OCI-LY1 (cell line): Measurements from ENCODE around the gene GNAS.
"Not testable (repeated sequence)": the region's sequence is repeated elsewhere in the genome, so short reads cannot be mapped to it uniquely, and the experiment has no call there.

Experiments used
- H2AFZ ChIP-seq: fragments of 200-600 bp; sonication (generic), shearing (Covaris generic); 2 replicates; pipeline ENCODE4 v1.6.0; 2014; ENCODE audit warnings: antibody characterized with exemption, mild to moderate bottlenecking, low read length
- H3F3A ChIP-seq: fragments of 200-600 bp; sonication (generic), shearing (Covaris generic); 2 replicates; pipeline ENCODE4 v1.6.0; 2014; ENCODE audit warnings: mild to moderate bottlenecking, antibody characterized with exemption, low read length, moderate library complexity; ENCODE audit not compliant: insufficient read depth
- H3K27ac ChIP-seq: fragments of 200-600 bp; sonication (generic); 2 replicates; pipeline ENCODE4 v1.5.1; 2014; ENCODE audit warnings: low read length, mixed run types, mild to moderate bottlenecking, low read depth; ENCODE audit not compliant: poor library complexity, severe bottlenecking
- H3K27me3 ChIP-seq: fragments of 200-600 bp; sonication (generic); 2 replicates; pipeline ENCODE4 v1.6.0; 2014; ENCODE audit warnings: antibody characterized with exemption, mild to moderate bottlenecking, low read length, moderate library complexity; ENCODE audit not compliant: insufficient read depth
- H3K36me3 ChIP-seq: fragments of 200-600 bp; sonication (generic); 2 replicates; pipeline ENCODE4 v1.6.1; 2014; ENCODE audit warnings: mild to moderate bottlenecking, antibody characterized with exemption, low read length, moderate library complexity, mixed read lengths; ENCODE audit not compliant: insufficient read depth
- H3K4me1 ChIP-seq: fragments of 200-600 bp; sonication (generic); 2 replicates; pipeline ENCODE4 v1.5.1; 2014; ENCODE audit warnings: mild to moderate bottlenecking, low read length, moderate library complexity; ENCODE audit not compliant: insufficient read depth, severe bottlenecking
- H3K4me2 ChIP-seq: fragments of 200-600 bp; sonication (generic), shearing (Covaris generic); 2 replicates; pipeline ENCODE4 v1.6.1; 2014; ENCODE audit warnings: low read length
- H3K4me3 ChIP-seq: fragments of 200-600 bp; sonication (generic); 2 replicates; pipeline ENCODE4 v1.5.1; 2014; ENCODE audit warnings: low read length, low read depth, mild to moderate bottlenecking, mixed read lengths; ENCODE audit not compliant: poor library complexity, severe bottlenecking
- H3K79me2 ChIP-seq: fragments of 200-600 bp; shearing (Covaris generic); 2 replicates; pipeline ENCODE4 v1.6.1; 2016; ENCODE audit warnings: mixed run types, low read length, mixed read lengths; ENCODE audit not compliant: insufficient read depth
- H3K9ac ChIP-seq: fragments of 200-600 bp; sonication (generic), shearing (Covaris generic); 2 replicates; pipeline ENCODE4 v1.6.1; 2014; ENCODE audit warnings: mild to moderate bottlenecking, low read length, mixed read lengths
- H3K9me2 ChIP-seq: fragments of 200-600 bp; sonication (generic), shearing (Covaris generic); 2 replicates; pipeline ENCODE4 v1.6.1; 2014; ENCODE audit warnings: low read depth, mild to moderate bottlenecking, low read length, mixed read lengths
- H3K9me3 ChIP-seq: fragments of 200-600 bp; shearing (Covaris generic); 2 replicates; pipeline ENCODE4 v1.6.1; 2014; ENCODE audit warnings: low read length, mixed read lengths
- H4K20me1 ChIP-seq: fragments of 200-600 bp; sonication (generic), shearing (Covaris generic); 2 replicates; pipeline ENCODE4 v1.6.0; 2016; ENCODE audit warnings: mild to moderate bottlenecking, low read length; ENCODE audit not compliant: insufficient read depth
- EZH2 ChIP-seq: fragments of 200-600 bp; sonication (generic), shearing (Covaris generic); IDR thresholded peaks from 2 replicates; pipeline ENCODE4 v1.8.0; 2017; ENCODE audit warnings: borderline replicate concordance, mixed run types, mild to moderate bottlenecking, antibody characterized with exemption, low read length, moderate library complexity, mixed read lengths
- TF ChIP-seq, protein P1 (sequence below): fragments of 200-600 bp; sonication (generic), shearing (Covaris generic); IDR thresholded peaks from 2 replicates; pipeline ENCODE4 v1.5.1; 2017; ENCODE audit warnings: mild to moderate bottlenecking, antibody characterized with exemption, low read length, moderate library complexity, mixed read lengths

GNAS gene

GRCh38 chr20:58944610-58945009 lies 92.1 kb downstream of the GNAS start:
- no peak overlapping the region for H3K4me2 ChIP-seq
- no peaks in the 10 kb centered on the region for H3F3A ChIP-seq
- no peaks in the 10 kb centered on the region for H3K4me1 ChIP-seq
- H3K4me3 ChIP-seq = no peak overlapping the region
- H3K27me3 ChIP-seq = no peaks in the 10 kb centered on the region
- H3K27ac ChIP-seq = no peak overlapping the region
- H3K36me3 ChIP-seq = no peaks in the 10 kb centered on the region
- H3K9me2 ChIP-seq = no peaks in the 10 kb centered on the region
- no peaks in the 10 kb centered on the region for H4K20me1 ChIP-seq
- H2AFZ ChIP-seq = no peak overlapping the region
- H3K9ac ChIP-seq = no peak overlapping the region
- TF ChIP-seq, protein P1, sequence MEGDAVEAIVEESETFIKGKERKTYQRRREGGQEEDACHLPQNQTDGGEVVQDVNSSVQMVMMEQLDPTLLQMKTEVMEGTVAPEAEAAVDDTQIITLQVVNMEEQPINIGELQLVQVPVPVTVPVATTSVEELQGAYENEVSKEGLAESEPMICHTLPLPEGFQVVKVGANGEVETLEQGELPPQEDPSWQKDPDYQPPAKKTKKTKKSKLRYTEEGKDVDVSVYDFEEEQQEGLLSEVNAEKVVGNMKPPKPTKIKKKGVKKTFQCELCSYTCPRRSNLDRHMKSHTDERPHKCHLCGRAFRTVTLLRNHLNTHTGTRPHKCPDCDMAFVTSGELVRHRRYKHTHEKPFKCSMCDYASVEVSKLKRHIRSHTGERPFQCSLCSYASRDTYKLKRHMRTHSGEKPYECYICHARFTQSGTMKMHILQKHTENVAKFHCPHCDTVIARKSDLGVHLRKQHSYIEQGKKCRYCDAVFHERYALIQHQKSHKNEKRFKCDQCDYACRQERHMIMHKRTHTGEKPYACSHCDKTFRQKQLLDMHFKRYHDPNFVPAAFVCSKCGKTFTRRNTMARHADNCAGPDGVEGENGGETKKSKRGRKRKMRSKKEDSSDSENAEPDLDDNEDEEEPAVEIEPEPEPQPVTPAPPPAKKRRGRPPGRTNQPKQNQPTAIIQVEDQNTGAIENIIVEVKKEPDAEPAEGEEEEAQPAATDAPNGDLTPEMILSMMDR = no peak
- TF ChIP-seq EZH2 = no peak
- no peaks in the 10 kb centered on the region for H3K9me3 ChIP-seq
- H3K79me2 ChIP-seq = no peaks in the 10 kb centered on the region

DNA sequence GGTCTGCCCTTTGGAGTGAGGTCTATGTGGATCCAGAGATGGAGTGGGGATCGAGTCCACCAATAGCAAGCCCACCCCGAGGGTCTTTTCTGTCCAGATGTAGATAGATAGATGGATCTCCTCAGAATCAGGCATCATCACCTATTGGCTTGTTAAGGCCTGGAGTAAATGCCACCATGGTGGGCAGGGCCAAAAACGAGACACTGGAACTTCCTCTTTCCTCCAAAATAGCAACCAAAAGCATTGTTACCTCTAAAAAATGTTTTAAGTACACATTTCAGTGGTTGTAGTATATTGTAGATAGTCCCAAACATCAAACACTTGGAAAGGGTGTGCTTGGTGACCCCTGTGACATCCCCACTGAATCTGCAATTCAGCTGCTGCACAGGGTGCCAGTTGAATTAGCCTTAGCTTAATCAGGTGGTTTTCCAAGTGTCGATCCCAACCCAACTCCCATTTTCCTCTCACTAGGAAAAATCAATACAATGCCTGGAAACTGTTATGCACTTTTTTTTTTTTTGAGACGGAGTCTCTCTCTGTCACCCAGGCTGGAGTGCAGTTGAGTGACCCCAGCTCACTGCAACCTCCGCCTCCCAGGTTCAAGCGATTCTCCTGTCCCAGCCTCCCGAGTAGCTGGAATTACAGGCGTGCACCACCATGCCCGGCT lies 93.6 kb downstream of the GNAS start:
- Histone ChIP-seq H2AFZ (no peak overlapping the region), H3K9me3 (no peaks in the 10 kb centered on the region), H4K20me1 (no peaks in the 10 kb centered on the region), H3K9ac (no peak overlapping the region), H3K4me2 (no peak overlapping the region), H3K79me2 (no peaks in the 10 kb centered on the region), H3K4me1 (no peaks in the 10 kb centered on the region), H3K9me2 (no peaks in the 10 kb centered on the region), H3F3A (no peaks in the 10 kb centered on the region), H3K36me3 (no peaks in the 10 kb centered on the region), H3K27ac (no peak overlapping the region), H3K4me3 (no peak overlapping the region), H3K27me3 (no peaks in the 10 kb centered on the region)
- no peak for TF ChIP-seq EZH2
- TF ChIP-seq, protein P1 = no peak

GRCh38 chr20:58947797-58948388 lies 95.4 kb downstream of the GNAS start:
- not testable (repeated sequence) for H3K36me3 ChIP-seq, H3F3A ChIP-seq, H3K27me3 ChIP-seq, H3K4me2 ChIP-seq, H3K4me3 ChIP-seq, H4K20me1 ChIP-seq, H3K9me2 ChIP-seq, H3K9ac ChIP-seq, H3K4me1 ChIP-seq, H3K79me2 ChIP-seq, H3K27ac ChIP-seq, H2AFZ ChIP-seq, H3K9me3 ChIP-seq

- H3K4me1 ChIP-seq = no peaks in the 10 kb centered on the region
- H2AFZ ChIP-seq = no peak overlapping the region
- H3K27me3 ChIP-seq = no peaks in the 10 kb centered on the region
- no peak overlapping the region for H3K27ac ChIP-seq
- H3K9ac ChIP-seq = no peak overlapping the region
- H4K20me1 ChIP-seq = no peaks in the 10 kb centered on the region
- no peak overlapping the region for H3K4me2 ChIP-seq
- H3K36me3 ChIP-seq = no peaks in the 10 kb centered on the region
- H3K79me2 ChIP-seq = no peaks in the 10 kb centered on the region
- H3K9me3 ChIP-seq = no peaks in the 10 kb centered on the region
- H3K4me3 ChIP-seq = no peak overlapping the region
- TF ChIP-seq, protein P1 = 0 out of 2 replicates have a peak, but pooled peaks have one; percentile 4
- TF ChIP-seq EZH2 = no peak
- H3F3A ChIP-seq = no peaks in the 10 kb centered on the region; the same call in 1 of the 2 replicates
- no peaks in the 10 kb centered on the region for H3K9me2 ChIP-seq
Measured at GRCh38 chr20:58950603-58951002, 98.1 kb downstream of the GNAS start.
